ENCODE measurements around the gene PNPLA2. TPM values are rescaled to one million over a fixed set of nuclear protein-coding genes. Genes with fewer than 3 reads are reported as not detected.

PNPLA2 gene
- polyA plus RNA-seq, 1 experiment, result 17.3 TPM

GRCh38 chr11:827146-827896 is 8.6 kb downstream of the PNPLA2 start:
- Histone ChIP-seq H3K27ac (ENCODE audit: low read depth, low read length) (no peak overlapping the region), H3K4me3 (ENCODE audit: low read depth, low read length) (peak overlapping the region; percentile 7; the same call in 1 of the 2 replicates), H3K9me3 (ENCODE audit: control insufficient read depth, insufficient read depth, low read length) (no peaks in the 10 kb centered on the region; the same call in 1 of the 2 replicates), H3K27me3 (ENCODE audit: control insufficient read depth, insufficient read depth, low read length) (no peaks in the 10 kb centered on the region)
- DNase-seq (ENCODE audit: low read depth, low spot score), result no peak
- POLR2A ChIA-PET, result no interaction called here
- CTCF ChIA-PET, result no interaction called here
- TF ChIP-seq, protein P1, sequence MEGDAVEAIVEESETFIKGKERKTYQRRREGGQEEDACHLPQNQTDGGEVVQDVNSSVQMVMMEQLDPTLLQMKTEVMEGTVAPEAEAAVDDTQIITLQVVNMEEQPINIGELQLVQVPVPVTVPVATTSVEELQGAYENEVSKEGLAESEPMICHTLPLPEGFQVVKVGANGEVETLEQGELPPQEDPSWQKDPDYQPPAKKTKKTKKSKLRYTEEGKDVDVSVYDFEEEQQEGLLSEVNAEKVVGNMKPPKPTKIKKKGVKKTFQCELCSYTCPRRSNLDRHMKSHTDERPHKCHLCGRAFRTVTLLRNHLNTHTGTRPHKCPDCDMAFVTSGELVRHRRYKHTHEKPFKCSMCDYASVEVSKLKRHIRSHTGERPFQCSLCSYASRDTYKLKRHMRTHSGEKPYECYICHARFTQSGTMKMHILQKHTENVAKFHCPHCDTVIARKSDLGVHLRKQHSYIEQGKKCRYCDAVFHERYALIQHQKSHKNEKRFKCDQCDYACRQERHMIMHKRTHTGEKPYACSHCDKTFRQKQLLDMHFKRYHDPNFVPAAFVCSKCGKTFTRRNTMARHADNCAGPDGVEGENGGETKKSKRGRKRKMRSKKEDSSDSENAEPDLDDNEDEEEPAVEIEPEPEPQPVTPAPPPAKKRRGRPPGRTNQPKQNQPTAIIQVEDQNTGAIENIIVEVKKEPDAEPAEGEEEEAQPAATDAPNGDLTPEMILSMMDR (IDR thresholded peaks at IDR 0.05; ENCODE audit: low read depth, low read length), result no peak

DNA sequence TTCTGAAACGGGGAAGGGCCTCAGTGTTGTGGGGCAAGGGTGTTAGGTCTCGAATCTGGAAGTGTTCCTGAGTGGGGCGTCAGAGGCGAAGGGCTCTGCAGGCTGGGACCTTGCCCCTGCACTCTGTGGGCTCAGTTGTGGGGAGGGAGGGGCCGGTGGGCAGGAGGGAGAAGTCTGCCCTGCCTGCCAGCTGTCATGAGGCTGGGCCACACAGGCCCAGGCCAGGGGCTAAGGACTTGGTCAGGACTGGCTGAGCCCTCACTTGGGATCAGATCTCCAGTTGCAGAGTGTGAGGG is 9.1 kb downstream of the PNPLA2 start, which contains the start of gene CRACR2B:
Gene CRACR2B, plus strand, starts transcription at position 23 of the 296 bp plus-strand sequence. CDS start 689 bp downstream, outside the sequence.
- ChIA-PET CTCF (no interaction called here), POLR2A (no interaction called here)
- H3K9me3 ChIP-seq (ENCODE audit: control insufficient read depth, insufficient read depth, low read length), result no peaks in the 10 kb centered on the region; the same call in 1 of the 2 replicates

GRCh38 chr11:828506-829175 is 9.9 kb downstream of the PNPLA2 start:
- H3K4me3 ChIP-seq (ENCODE audit: low read depth, low read length), result no peak overlapping the region
- peak overlapping the region; percentile 21 for H3K27ac ChIP-seq (ENCODE audit: low read depth, low read length)
- H3K27me3 ChIP-seq (ENCODE audit: control insufficient read depth, insufficient read depth, low read length), result no peaks in the 10 kb centered on the region
- TF ChIP-seq, protein P1 (IDR thresholded peaks at IDR 0.05; ENCODE audit: low read depth, low read length), result no peak
- ChIA-PET CTCF (no interaction called here), POLR2A (interaction anchor here (0.6 to 3.7 kb wide), 2 partner anchors 9 to 18 kb away, joined by 12 to 28 read pairs; partner anchors contain the start of gene PNPLA2)
- DNase-seq (ENCODE audit: low read depth, low spot score), result no peak
- H3K9me3 ChIP-seq (ENCODE audit: control insufficient read depth, insufficient read depth, low read length), result no peaks in the 10 kb centered on the region; the same call in 1 of the 2 replicates

More for the DNA sequence above, 9.1 kb downstream of the PNPLA2 start, which contains the start of gene CRACR2B:
- Histone ChIP-seq H3K4me3 (ENCODE audit: low read depth, low read length) (peak within 1 kb of the TSS; percentile 7; the same call in 1 of the 2 replicates), H3K27ac (ENCODE audit: low read depth, low read length) (peak within 1 kb of the TSS; percentile 21), H3K27me3 (ENCODE audit: control insufficient read depth, insufficient read depth, low read length) (no peaks in the 10 kb centered on the region)
- no peak for DNase-seq (ENCODE audit: low read depth, low spot score)
- TF ChIP-seq, protein P1 (IDR thresholded peaks at IDR 0.05; ENCODE audit: low read depth, low read length), result no peak

- TF ChIP-seq, protein P1 (IDR thresholded peaks at IDR 0.05; ENCODE audit: low read depth, low read length), result no peak
- ChIA-PET CTCF (no interaction called here), POLR2A (interaction anchor here (0.6 to 3.7 kb wide), 5 partner anchors 10 to 80 kb away, joined by 3 to 28 read pairs (median 8); partner anchors contain the start of genes CEND1, PNPLA2 and TSPAN4)
- DNase-seq (ENCODE audit: low read depth, low spot score), result no peak
- Histone ChIP-seq H3K27me3 (ENCODE audit: control insufficient read depth, insufficient read depth, low read length) (no peaks in the 10 kb centered on the region), H3K4me3 (ENCODE audit: low read depth, low read length) (peak overlapping the region; percentile 34), H3K9me3 (ENCODE audit: control insufficient read depth, insufficient read depth, low read length) (no peaks in the 10 kb centered on the region; the same call in 1 of the 2 replicates), H3K27ac (ENCODE audit: low read depth, low read length) (no peak overlapping the region)
Observed at GRCh38 chr11:829176-829846, 10.6 kb downstream of the PNPLA2 start.
